ENCODE data around the gene PLEKHG5. TPM values are rescaled to one million over a fixed set of nuclear protein-coding genes. Genes with fewer than 3 reads are reported as not detected.

Gene PLEKHG5
- total RNA-seq, 4 donors from 2014 or later: 5.8 to 18.1 (median 12.0) TPM

GRCh38 chr1:6489799-6490180 lies 1.7 kb downstream of the PLEKHG5 start:
- intact Hi-C loops (cut with DNase I): loop anchor here (5.0 kb wide), 2 partner anchors 63 to 158 kb away; partner anchors contain the start of gene NOL9
- Histone ChIP-seq H3K4me3 (peak overlapping the region; percentile 68 to 79 (median 69)), H3K9me3 (no peaks in the 10 kb centered on the region), H3K4me1 (peaks cover 56 to 60% (median 58%) of the 10 kb centered on the region in 4 donors), H3K27me3 (peaks cover 8 to 45% (median 15%) of the 10 kb centered on the region in 4 donors), H3K36me3 (no peaks in the 10 kb centered on the region), H3K27ac (replicated peaks in 1 of 4) (peak overlapping the region in 1 of 4 donors; percentile 79)
- DNase-seq (ENCODE audit: extremely low spot score): no peak
- WGBS: 0% methylated on average over 2 of the region's 21 CpGs
- no peak for TF ChIP-seq EP300 (IDR thresholded peaks at IDR 0.05)
- no peak for TF ChIP-seq POLR2A (IDR thresholded peaks at IDR 0.05; ENCODE audit: low read depth)
- TF ChIP-seq POLR2AphosphoS5 (IDR thresholded peaks at IDR 0.05): peak in 1 of 2 donors; percentile 10
- peak in 2 of 3 experiments; percentile 74 to 80 for TF ChIP-seq CTCF (IDR thresholded peaks at IDR 0.05)

- H3K27me3 ChIP-seq: peaks cover 8 to 49% (median 16%) of the 10 kb centered on the region in 4 donors
- no peak for DNase-seq (ENCODE audit: extremely low spot score)
- no peak overlapping the region for H3K27ac ChIP-seq (replicated peaks in 1 of 4)
- H3K36me3 ChIP-seq: no peaks in the 10 kb centered on the region
- intact Hi-C loops (cut with DNase I): loop anchor here (5.0 kb wide), 1 partner anchor 158 kb away; no protein-coding TSS in a partner anchor
- H3K4me3 ChIP-seq: no peak overlapping the region
- TF ChIP-seq POLR2AphosphoS5 (IDR thresholded peaks at IDR 0.05): no peak
- no peak for TF ChIP-seq POLR2A (IDR thresholded peaks at IDR 0.05; ENCODE audit: low read depth)
- no peak for TF ChIP-seq CTCF (IDR thresholded peaks at IDR 0.05)
- no peak for TF ChIP-seq EP300 (IDR thresholded peaks at IDR 0.05)
- peaks cover 57 to 64% (median 58%) of the 10 kb centered on the region in 4 donors for H3K4me1 ChIP-seq
- no CpG with 5 or more reads among the region's 9 CpGs for WGBS
- no peaks in the 10 kb centered on the region for H3K9me3 ChIP-seq
Observed at GRCh38 chr1:6489383-6489765, 2.1 kb downstream of the PLEKHG5 start.

- no peaks in the 10 kb centered on the region for H3K9me3 ChIP-seq
- DNase-seq (ENCODE audit: extremely low spot score): no peak
- TF ChIP-seq POLR2AphosphoS5 (IDR thresholded peaks at IDR 0.05) (no peak), EP300 (IDR thresholded peaks at IDR 0.05) (no peak), CTCF (IDR thresholded peaks at IDR 0.05) (no peak), POLR2A (IDR thresholded peaks at IDR 0.05; ENCODE audit: low read depth) (no peak)
- no peak overlapping the region for H3K27ac ChIP-seq (replicated peaks in 1 of 4)
- H3K4me3 ChIP-seq: no peak overlapping the region
- no peaks in the 10 kb centered on the region for H3K36me3 ChIP-seq
- intact Hi-C loops (cut with DNase I): loop anchor here (5.0 kb wide), 1 partner anchor 159 kb away; no protein-coding TSS in a partner anchor
- H3K27me3 ChIP-seq: peaks cover 8 to 54% (median 16%) of the 10 kb centered on the region in 4 donors
- peaks cover 57 to 68% (median 58%) of the 10 kb centered on the region in 4 donors for H3K4me1 ChIP-seq
- 98% methylated on average over 5 of the region's 13 CpGs for WGBS
Observed at GRCh38 chr1:6488602-6489382, 2.7 kb downstream of the PLEKHG5 start.

- Histone ChIP-seq H3K4me3 (no peak overlapping the region), H3K9me3 (no peaks in the 10 kb centered on the region), H3K36me3 (no peaks in the 10 kb centered on the region), H3K4me1 (peaks cover 57 to 68% (median 59%) of the 10 kb centered on the region in 4 donors), H3K27ac (replicated peaks in 1 of 4) (no peak overlapping the region), H3K27me3 (peaks cover 8 to 54% (median 16%) of the 10 kb centered on the region in 4 donors)
- no peak for TF ChIP-seq CTCF (IDR thresholded peaks at IDR 0.05)
- TF ChIP-seq POLR2AphosphoS5 (IDR thresholded peaks at IDR 0.05): no peak
- TF ChIP-seq EP300 (IDR thresholded peaks at IDR 0.05): no peak
- TF ChIP-seq POLR2A (IDR thresholded peaks at IDR 0.05; ENCODE audit: low read depth): no peak
- intact Hi-C loops (cut with DNase I): loop anchor here (5.0 kb wide), 1 partner anchor 159 kb away; no protein-coding TSS in a partner anchor
- WGBS: 87% methylated on average over 14 of the region's 14 CpGs
- DNase-seq (ENCODE audit: extremely low spot score): no peak
Observed at GRCh38 chr1:6487804-6488484, 3.5 kb downstream of the PLEKHG5 start.
